Right renal pelvis (tissue), 4 donors: ENCODE measurements around the gene CIART. TPM values are rescaled to one million over a fixed set of nuclear protein-coding genes. Genes with fewer than 3 reads are reported as not detected.
"Not testable (repeated sequence)": the region's sequence is repeated elsewhere in the genome, so short reads cannot be mapped to it uniquely, and the experiment has no call there.

ENCODE experiments used
- DNase-seq, 4 donors: peaks; one replicate each; pipeline ENCODE4 v3.0.0-alpha.2; 2013; ENCODE audit warnings: low read depth in 4 of 4, low spot score in 3 of 4, missing footprints in 1 of 4
- polyA plus RNA-seq, 4 donors: library from polyadenylated mRNA; unstranded; fragments of 120-200 nt; gene quantifications; one replicate each; pipeline ENCODE4 v1.2.1, GENCODE V29; 2013; ENCODE audit not compliant: insufficient read length in 4 of 4

CIART gene
- polyA plus RNA-seq, 4 donors = 7.0 to 8.1 (median 7.5) TPM

- DNase-seq = no peak
Measured at GRCh38 chr1:150302338-150302737, 20.0 kb downstream of the CIART start.

DNA sequence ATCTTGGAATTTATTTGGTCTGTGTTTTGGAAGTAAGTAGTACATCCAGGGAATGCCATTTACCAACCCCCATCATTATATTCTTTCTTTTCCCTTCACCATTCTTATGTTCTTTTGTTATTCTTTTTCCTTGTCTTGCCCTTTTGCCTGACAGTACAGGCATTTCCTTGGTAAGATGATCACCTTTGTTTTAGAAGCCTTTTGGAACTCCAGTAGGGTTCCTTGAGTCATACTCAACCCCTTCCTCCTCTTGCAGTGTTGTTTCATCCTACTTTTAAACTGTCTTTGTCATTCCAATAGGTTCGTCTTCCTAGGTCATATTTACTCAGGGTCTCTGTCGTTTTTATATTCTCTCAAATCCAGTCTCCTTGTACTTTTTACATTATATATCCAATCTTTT, 20.5 kb downstream of the CIART start:
- no peak for DNase-seq

DNA sequence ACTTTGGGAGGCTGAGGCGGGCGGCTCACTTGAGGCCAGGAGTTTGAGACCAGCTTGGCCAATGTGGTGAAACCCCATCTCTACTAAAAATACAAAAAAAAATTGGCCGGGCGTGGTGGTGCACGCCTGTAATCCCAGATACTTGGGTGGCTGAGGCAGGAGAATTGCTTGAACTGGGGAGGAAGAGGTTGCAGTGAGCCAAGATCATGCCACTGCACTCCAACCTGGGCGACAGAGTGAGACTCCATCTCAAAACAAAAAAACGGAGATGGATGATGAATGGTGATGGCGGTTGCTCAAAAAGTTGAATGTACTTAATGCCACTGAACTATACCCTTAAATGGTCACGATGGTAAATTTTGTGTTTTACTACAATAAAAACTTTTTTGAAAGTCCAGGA, 26.2 kb downstream of the CIART start:
- not testable (repeated sequence) for DNase-seq

DNA sequence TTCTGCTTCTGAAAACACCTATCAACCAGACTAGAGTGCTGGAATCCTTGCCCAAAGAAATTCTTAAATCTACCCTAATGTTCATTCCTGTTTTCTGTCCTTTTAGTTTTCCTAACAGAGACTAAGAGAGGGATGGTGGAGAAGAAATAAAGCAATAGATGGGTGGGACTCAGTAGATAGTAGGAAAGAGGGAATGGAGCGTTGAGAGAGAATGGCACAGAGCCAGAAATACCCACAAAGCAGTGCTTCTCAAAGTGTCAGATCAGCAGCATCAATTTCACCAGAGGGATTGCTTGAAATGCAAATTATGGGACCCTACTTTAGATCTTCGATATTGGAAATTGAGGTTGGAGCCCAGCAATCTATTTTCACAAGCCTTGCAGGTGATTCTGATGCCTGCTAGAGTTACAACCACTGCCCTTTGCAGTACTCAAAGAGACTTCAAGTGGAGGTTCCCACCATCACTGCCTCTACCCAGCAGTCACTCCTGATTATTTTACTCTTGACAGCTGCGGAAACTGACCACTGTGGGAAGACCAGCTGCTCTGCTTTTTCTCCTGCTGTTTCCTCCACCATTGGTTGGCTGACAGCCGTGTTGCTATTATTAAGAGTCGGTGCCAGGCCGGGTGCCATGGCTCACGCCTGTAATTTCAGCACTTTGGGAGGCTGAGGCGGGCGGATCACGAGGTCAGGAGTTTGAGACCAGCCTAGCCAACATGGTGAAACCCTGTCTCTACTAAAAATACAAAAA, 27.6 kb downstream of the CIART start:
- DNase-seq = no peak

DNA sequence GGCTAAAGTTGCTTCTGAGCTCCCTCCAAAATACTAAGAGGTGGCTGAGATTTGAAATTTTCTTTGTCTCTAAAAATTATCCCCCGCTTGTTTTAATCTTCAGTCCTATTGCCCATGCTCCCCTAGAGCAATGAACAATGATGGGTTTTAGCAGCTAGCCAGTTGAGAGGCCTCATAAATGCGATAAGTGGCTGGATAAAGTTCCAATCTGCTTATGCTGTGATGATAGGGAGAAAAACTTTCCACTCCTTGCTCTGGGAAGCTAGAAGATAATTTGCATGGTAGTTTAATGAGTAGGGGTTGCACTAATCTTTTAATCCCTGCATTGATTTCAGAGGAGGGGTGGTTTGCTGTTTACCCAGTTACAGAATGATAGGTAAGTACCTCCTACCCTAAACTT, 29.4 kb downstream of the CIART start:
- no peak for DNase-seq

- DNase-seq = not testable (repeated sequence)
Measured at GRCh38 chr1:150314691-150315090, 32.3 kb downstream of the CIART start.

GRCh38 chr1:150320667-150320978, 38.3 kb downstream of the CIART start:
- DNase-seq = no peak

DNA sequence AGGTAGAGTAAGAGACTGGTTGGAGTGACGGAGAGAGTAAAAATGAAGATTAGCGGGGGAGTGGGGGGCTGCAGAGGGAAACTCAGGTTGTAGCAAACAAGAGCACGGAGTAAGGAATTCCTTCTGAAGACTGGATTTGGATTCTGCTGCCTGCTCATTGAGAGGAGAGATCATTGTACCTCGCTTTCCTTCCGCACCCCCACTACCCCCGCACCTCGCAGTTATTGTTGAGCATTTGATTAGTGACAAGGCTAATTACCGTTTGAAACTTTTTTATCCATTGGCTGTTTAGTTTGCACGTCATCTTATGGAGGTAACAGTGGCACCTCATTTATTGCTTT, 39.4 kb downstream of the CIART start:
- DNase-seq = no peak

DNA sequence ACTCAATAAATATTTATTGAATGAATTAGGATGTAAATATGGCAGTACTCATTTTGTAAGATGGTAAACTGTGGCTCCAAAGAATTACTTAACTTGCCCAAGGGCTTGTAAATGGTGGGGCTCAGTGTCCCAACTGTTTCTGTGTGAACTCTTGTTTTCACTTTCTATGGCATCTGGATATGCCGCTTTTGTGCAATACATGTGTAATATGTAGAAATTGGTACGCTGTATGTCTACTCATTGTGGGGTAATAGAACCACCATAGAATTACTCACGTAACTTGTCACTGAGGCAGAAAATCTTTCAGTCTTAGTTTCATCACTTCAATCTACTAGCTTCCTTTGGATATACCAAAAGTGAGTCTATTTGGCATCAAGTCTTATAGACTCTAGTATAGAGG, 40.0 kb downstream of the CIART start:
- DNase-seq = no peak

- DNase-seq = no peak
Measured at GRCh38 chr1:150332651-150333290, 50.4 kb downstream of the CIART start.

Other genes with a start within 250 kb of the CIART start
- gene VPS45, start 214.8 kb upstream of the CIART start, polyA plus RNA-seq = 10 to 100 TPM; 65.1 to 80.6 (median 77.3) TPM
- gene PLEKHO1, start 132.6 kb upstream of the CIART start, polyA plus RNA-seq = 10 to 100 TPM; 44.5 to 60.5 (median 54.1) TPM
- gene ANP32E, start 46.4 kb upstream of the CIART start, polyA plus RNA-seq = 100 to 1,000 TPM; 101 to 132 (median 121) TPM
- 1 to 10 TPM; 6.2 to 8.1 (median 7.4) TPM for gene CA14, start 24.8 kb upstream of the CIART start, polyA plus RNA-seq
- gene APH1A, start 13.5 kb upstream of the CIART start, polyA plus RNA-seq = 100 to 1,000 TPM; 184 to 211 (median 197) TPM
- 10 to 100 TPM; 43.4 to 52.4 (median 47.9) TPM for gene C1orf54, start 9.8 kb upstream of the CIART start, polyA plus RNA-seq
- 10 to 100 TPM; 67.6 to 77.1 (median 75.5) TPM for gene MRPS21, start 11.3 kb downstream of the CIART start, polyA plus RNA-seq
- 10 to 100 TPM; 57.4 to 81.1 (median 61.0) TPM for gene PRPF3, start 39.0 kb downstream of the CIART start, polyA plus RNA-seq
- 10 to 100 TPM; 50.0 to 57.7 (median 54.8) TPM for gene RPRD2, start 81.6 kb downstream of the CIART start, polyA plus RNA-seq
- gene TARS2, start 204.9 kb downstream of the CIART start, polyA plus RNA-seq = 10 to 100 TPM; 24.2 to 28.0 (median 26.0) TPM
- 10 to 100 TPM; 12.0 to 22.1 (median 14.6) TPM for gene ECM1, start 225.6 kb downstream of the CIART start, polyA plus RNA-seq
- gene FALEC, start 233.2 kb downstream of the CIART start, polyA plus RNA-seq = under 1 TPM in 2 of 4 donors, not detected in 2; 0.42 to 0.44 TPM